Neural cell (in vitro differentiated cells): ENCODE measurements around the gene WDR82. TPM values are rescaled to one million over a fixed set of nuclear protein-coding genes. Genes with fewer than 3 reads are reported as not detected.

Source experiments
- H2AFZ ChIP-seq: fragments of 200-600, 300-800 bp; sonication (generic), shearing (Covaris generic); 2 replicates; pipeline ENCODE4 v1.6.0; 2014; ENCODE audit warnings: low read depth, mild to moderate bottlenecking, antibody characterized with exemption, low read length, moderate library complexity
- H3F3A ChIP-seq: fragments of 200-600 bp; shearing (Covaris generic); 2 replicates; pipeline ENCODE4 v1.6.1; 2016; ENCODE audit warnings: mild to moderate bottlenecking, moderate library complexity, mixed read lengths, antibody characterized with exemption, low read length; ENCODE audit not compliant: insufficient read depth, poor library complexity, severe bottlenecking
- H3K27ac ChIP-seq: fragments of 200-600, 300-800 bp; sonication (generic), shearing (Covaris generic); 2 replicates; pipeline ENCODE4 v1.5.1; 2014; ENCODE audit warnings: mild to moderate bottlenecking, low read length, moderate library complexity
- H3K27me3 ChIP-seq: fragments of 300-800, 200-600 bp; sonication (generic), shearing (Covaris generic); 2 replicates; pipeline ENCODE4 v1.6.0; 2014; ENCODE audit warnings: mild to moderate bottlenecking, low read depth, low read length, moderate library complexity; ENCODE audit not compliant: insufficient read depth
- H3K36me3 ChIP-seq: fragments of 300-800, 200-600 bp; sonication (generic), shearing (Covaris generic); 2 replicates; pipeline ENCODE4 v1.5.1; 2014; ENCODE audit warnings: mild to moderate bottlenecking, antibody characterized with exemption, low read length, moderate library complexity; ENCODE audit not compliant: insufficient read depth
- H3K4me2 ChIP-seq: fragments of 300-800, 200-600 bp; sonication (generic), shearing (Covaris generic); 2 replicates; pipeline ENCODE4 v1.6.0; 2014; ENCODE audit warnings: mild to moderate bottlenecking, low read length
- H3K4me3 ChIP-seq: fragments of 300-800, 200-600 bp; sonication (generic), shearing (Covaris generic); 2 replicates; pipeline ENCODE4 v1.5.1; 2014; ENCODE audit warnings: mild to moderate bottlenecking, low read length, moderate library complexity
- H3K79me2 ChIP-seq: fragments of 200-600 bp; shearing (Covaris generic); replicated peaks from 2 replicates; pipeline ENCODE4 v1.6.0; 2014; ENCODE audit warnings: mild to moderate bottlenecking, low read length, moderate library complexity; ENCODE audit not compliant: insufficient read depth
- H3K9ac ChIP-seq: fragments of 300-800, 200-600 bp; sonication (generic), shearing (Covaris generic); 2 replicates; pipeline ENCODE4 v1.6.1; 2016; ENCODE audit warnings: mild to moderate bottlenecking, low read length, mixed read lengths
- H3K9me2 ChIP-seq: fragments of 200-600 bp; shearing (Covaris generic); 2 replicates; pipeline ENCODE4 v1.6.1; 2016; ENCODE audit warnings: mild to moderate bottlenecking, low read length, mixed read lengths; ENCODE audit not compliant: insufficient read depth
- H3K9me3 ChIP-seq: fragments of 200-600, 300-800 bp; sonication (generic), shearing (Covaris generic); 2 replicates; pipeline ENCODE4 v1.6.1; 2016; ENCODE audit warnings: mild to moderate bottlenecking, mixed run types, low read length, moderate library complexity, mixed read lengths
- H4K20me1 ChIP-seq: fragments of 200-600 bp; shearing (Covaris generic); 2 replicates; pipeline ENCODE4 v1.6.1; 2016; ENCODE audit warnings: mild to moderate bottlenecking, mixed run types; ENCODE audit not compliant: insufficient read depth
- EP300 ChIP-seq: fragments of 450-650 bp; conservative IDR thresholded peaks from 2 replicates; pipeline ENCODE4 v1.6.1; 2014; ENCODE audit warnings: antibody characterized with exemption, mild to moderate bottlenecking, moderate library complexity; ENCODE audit not compliant: poor library complexity, severe bottlenecking
- EZH2 ChIP-seq: fragments of 200-600, 300-800 bp; shearing (Covaris generic), sonication (generic); IDR thresholded peaks from 2 replicates; pipeline ENCODE4 v1.6.1; 2014; ENCODE audit warnings: antibody characterized with exemption, low read length, borderline replicate concordance, mild to moderate bottlenecking; ENCODE audit not compliant: insufficient read depth, poor library complexity, severe bottlenecking
- MXI1 ChIP-seq: fragments of 450-650 bp; conservative IDR thresholded peaks from 2 replicates; pipeline ENCODE4 v1.6.1; 2014; ENCODE audit warnings: antibody characterized with exemption, mild to moderate bottlenecking; ENCODE audit not compliant: poor library complexity, severe bottlenecking
- POLR2AphosphoS5 ChIP-seq: IDR thresholded peaks from 2 replicates; pipeline ENCODE4 v1.6.1; 2012
- RAD21 ChIP-seq: fragments of 450-650 bp; conservative IDR thresholded peaks from 2 replicates; pipeline ENCODE4 v1.6.1; 2014; ENCODE audit warnings: antibody characterized with exemption, mild to moderate bottlenecking, moderate library complexity
- REST ChIP-seq: IDR thresholded peaks from 2 replicates; pipeline ENCODE4 v1.6.1; 2012; ENCODE audit warnings: borderline replicate concordance
- SMC3 ChIP-seq: fragments of 450-650 bp; conservative IDR thresholded peaks from 2 replicates; pipeline ENCODE4 v1.6.1; 2014; ENCODE audit warnings: antibody characterized with exemption, mild to moderate bottlenecking, moderate library complexity; ENCODE audit not compliant: poor library complexity
- TAF1 ChIP-seq: IDR thresholded peaks from 2 replicates; pipeline ENCODE4 v1.6.1; 2012; ENCODE audit warnings: low read depth
- polyA plus RNA-seq: library from polyadenylated mRNA; depleted of rRNA; stranded (reverse); fragments of >200 nt; gene quantifications from 2 replicates; pipeline ENCODE4 v1.2.3, GENCODE V29; 2014
- TF ChIP-seq, protein P1 (sequence below): fragments of 450-650 bp; IDR thresholded peaks from 2 replicates; pipeline ENCODE4 v1.5.1; 2014; ENCODE audit warnings: antibody characterized with exemption, mild to moderate bottlenecking, moderate library complexity; ENCODE audit not compliant: poor library complexity, severe bottlenecking

WDR82 gene
- polyA plus RNA-seq, 1 donor from 2014 or later, result 163 TPM

- H4K20me1 ChIP-seq, result no peaks in the 10 kb centered on the region
- no peaks in the 10 kb centered on the region for H3K27me3 ChIP-seq
- H3K27ac ChIP-seq, result no peak overlapping the region
- no peaks in the 10 kb centered on the region for H3K36me3 ChIP-seq
- H3K4me2 ChIP-seq, result no peak overlapping the region
- H3K9ac ChIP-seq, result peak overlapping the region; percentile 16
- H2AFZ ChIP-seq, result no peak overlapping the region
- H3K4me3 ChIP-seq, result no peak overlapping the region
- H3F3A ChIP-seq, result no peaks in the 10 kb centered on the region
- no peaks in the 10 kb centered on the region for H3K9me2 ChIP-seq
- no peaks in the 10 kb centered on the region for H3K9me3 ChIP-seq
- no peaks in the 10 kb centered on the region for H3K79me2 ChIP-seq
- TF ChIP-seq EZH2, result no peak
- peak; percentile 86 for TF ChIP-seq SMC3
- TF ChIP-seq TAF1, result no peak
- TF ChIP-seq, protein P1, sequence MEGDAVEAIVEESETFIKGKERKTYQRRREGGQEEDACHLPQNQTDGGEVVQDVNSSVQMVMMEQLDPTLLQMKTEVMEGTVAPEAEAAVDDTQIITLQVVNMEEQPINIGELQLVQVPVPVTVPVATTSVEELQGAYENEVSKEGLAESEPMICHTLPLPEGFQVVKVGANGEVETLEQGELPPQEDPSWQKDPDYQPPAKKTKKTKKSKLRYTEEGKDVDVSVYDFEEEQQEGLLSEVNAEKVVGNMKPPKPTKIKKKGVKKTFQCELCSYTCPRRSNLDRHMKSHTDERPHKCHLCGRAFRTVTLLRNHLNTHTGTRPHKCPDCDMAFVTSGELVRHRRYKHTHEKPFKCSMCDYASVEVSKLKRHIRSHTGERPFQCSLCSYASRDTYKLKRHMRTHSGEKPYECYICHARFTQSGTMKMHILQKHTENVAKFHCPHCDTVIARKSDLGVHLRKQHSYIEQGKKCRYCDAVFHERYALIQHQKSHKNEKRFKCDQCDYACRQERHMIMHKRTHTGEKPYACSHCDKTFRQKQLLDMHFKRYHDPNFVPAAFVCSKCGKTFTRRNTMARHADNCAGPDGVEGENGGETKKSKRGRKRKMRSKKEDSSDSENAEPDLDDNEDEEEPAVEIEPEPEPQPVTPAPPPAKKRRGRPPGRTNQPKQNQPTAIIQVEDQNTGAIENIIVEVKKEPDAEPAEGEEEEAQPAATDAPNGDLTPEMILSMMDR, result peak; percentile 79
- TF ChIP-seq RAD21, result peak; percentile 83
Observed at GRCh38 chr3:52291508-52292181, 13.2 kb upstream of the WDR82 start.

- no peaks in the 10 kb centered on the region for H3K27me3 ChIP-seq
- no peak overlapping the region for H2AFZ ChIP-seq
- H3K79me2 ChIP-seq, result no peaks in the 10 kb centered on the region
- H3K4me2 ChIP-seq, result no peak overlapping the region
- H3K27ac ChIP-seq, result no peak overlapping the region
- no peak overlapping the region for H3K4me3 ChIP-seq
- H4K20me1 ChIP-seq, result no peaks in the 10 kb centered on the region
- H3K36me3 ChIP-seq, result no peaks in the 10 kb centered on the region
- H3K9me3 ChIP-seq, result no peaks in the 10 kb centered on the region
- TF ChIP-seq, protein P1, result no peak
- TF ChIP-seq REST, result no peak
- TF ChIP-seq EZH2, result no peak
- TF ChIP-seq POLR2AphosphoS5, result no peak
- TF ChIP-seq TAF1, result no peak
- TF ChIP-seq SMC3, result no peak
- no peak for TF ChIP-seq RAD21
- TF ChIP-seq EP300, result no peak
- TF ChIP-seq MXI1, result no peak
- H3F3A ChIP-seq, result no peaks in the 10 kb centered on the region
- H3K9ac ChIP-seq, result no peak overlapping the region
- no peaks in the 10 kb centered on the region for H3K9me2 ChIP-seq
Observed at GRCh38 chr3:52290596-52291507, 12.4 kb upstream of the WDR82 start.
